ENCODE data around the gene FYN. TPM values are rescaled to one million over a fixed set of nuclear protein-coding genes. Genes with fewer than 3 reads are reported as not detected.

Gene FYN
- total RNA-seq, 1 donor from 2014 or later, result 121 TPM

GRCh38 chr6:111734068-111735061 is 138.9 kb downstream of the FYN start:
- no peak for DNase-seq (ENCODE audit: extremely low spot score, unreplicated experiment)
- Mint-ChIP-seq H3K4me1 (ENCODE audit: unreplicated experiment) (peaks cover 41% of the 10 kb centered on the region), H3K36me3 (ENCODE audit: unreplicated experiment) (peaks cover 13% of the 10 kb centered on the region), H3K27me3 (ENCODE audit: unreplicated experiment) (no peaks in the 10 kb centered on the region), H3K4me3 (ENCODE audit: unreplicated experiment) (no peak overlapping the region), H3K9me3 (ENCODE audit: unreplicated experiment) (no peaks in the 10 kb centered on the region), H3K27ac (ENCODE audit: unreplicated experiment) (peak overlapping the region; percentile 72)
- TF ChIP-seq CTCF (IDR thresholded peaks at IDR 0.05), result no peak

GRCh38 chr6:111732390-111732789 is 140.9 kb downstream of the FYN start:
- Mint-ChIP-seq H3K27me3 (ENCODE audit: unreplicated experiment) (no peaks in the 10 kb centered on the region), H3K27ac (ENCODE audit: unreplicated experiment) (no peak overlapping the region), H3K9me3 (ENCODE audit: unreplicated experiment) (no peaks in the 10 kb centered on the region), H3K4me1 (ENCODE audit: unreplicated experiment) (peaks cover 38% of the 10 kb centered on the region), H3K36me3 (ENCODE audit: unreplicated experiment) (peaks cover 9% of the 10 kb centered on the region), H3K4me3 (ENCODE audit: unreplicated experiment) (no peak overlapping the region)
- no peak for TF ChIP-seq CTCF (IDR thresholded peaks at IDR 0.05)
- no peak for DNase-seq (ENCODE audit: extremely low spot score, unreplicated experiment)

- no peak for TF ChIP-seq CTCF (IDR thresholded peaks at IDR 0.05)
- Mint-ChIP-seq H3K27ac (ENCODE audit: unreplicated experiment) (peak overlapping the region; percentile 75), H3K36me3 (ENCODE audit: unreplicated experiment) (peaks cover 9% of the 10 kb centered on the region), H3K4me3 (ENCODE audit: unreplicated experiment) (no peak overlapping the region), H3K9me3 (ENCODE audit: unreplicated experiment) (no peaks in the 10 kb centered on the region), H3K4me1 (ENCODE audit: unreplicated experiment) (peaks cover 33% of the 10 kb centered on the region), H3K27me3 (ENCODE audit: unreplicated experiment) (no peaks in the 10 kb centered on the region)
- no peak for DNase-seq (ENCODE audit: extremely low spot score, unreplicated experiment)
These were observed 141.6 kb downstream of the FYN start for GRCh38 chr6:111731456-111732195.

- Mint-ChIP-seq H3K4me3 (ENCODE audit: unreplicated experiment) (no peak overlapping the region), H3K36me3 (ENCODE audit: unreplicated experiment) (peaks cover 9% of the 10 kb centered on the region), H3K27me3 (ENCODE audit: unreplicated experiment) (no peaks in the 10 kb centered on the region), H3K9me3 (ENCODE audit: unreplicated experiment) (no peaks in the 10 kb centered on the region), H3K4me1 (ENCODE audit: unreplicated experiment) (peaks cover 33% of the 10 kb centered on the region), H3K27ac (ENCODE audit: unreplicated experiment) (peak overlapping the region; percentile 75)
- no peak for DNase-seq (ENCODE audit: extremely low spot score, unreplicated experiment)
- no peak for TF ChIP-seq CTCF (IDR thresholded peaks at IDR 0.05)
These were observed 142.4 kb downstream of the FYN start for GRCh38 chr6:111730864-111731263.

GRCh38 chr6:111727802-111728201 is 145.4 kb downstream of the FYN start:
- peak; percentile 30 for TF ChIP-seq CTCF (IDR thresholded peaks at IDR 0.05)
- no peak for DNase-seq (ENCODE audit: extremely low spot score, unreplicated experiment)
- H3K27me3 Mint-ChIP-seq (ENCODE audit: unreplicated experiment), result no peaks in the 10 kb centered on the region
- H3K9me3 Mint-ChIP-seq (ENCODE audit: unreplicated experiment), result no peaks in the 10 kb centered on the region
- H3K4me1 Mint-ChIP-seq (ENCODE audit: unreplicated experiment), result peaks cover 40% of the 10 kb centered on the region
- peaks cover 3% of the 10 kb centered on the region for H3K36me3 Mint-ChIP-seq (ENCODE audit: unreplicated experiment)
- no peak overlapping the region for H3K27ac Mint-ChIP-seq (ENCODE audit: unreplicated experiment)
- no peak overlapping the region for H3K4me3 Mint-ChIP-seq (ENCODE audit: unreplicated experiment)
